Heart left ventricle (tissue), 13 donors: Measurements from ENCODE around the gene CCL13.

Source experiments
- CTCF ChIP-seq, 12 donors: fragments of 200-600 bp; sonication (generic) in 4 of 12; IDR thresholded peaks; one replicate each; pipeline versions ENCODE4 v1.5.0 to v1.8.0; 2018 to 2022; ENCODE audit warnings: antibody characterized with exemption in 12 of 12, mild to moderate bottlenecking in 5 of 12
- POLR2A ChIP-seq, 2 donors: fragments of 450-650 bp; IDR thresholded peaks; one replicate each; pipeline ENCODE4 v1.6.1; 2017; ENCODE audit warnings: antibody characterized with exemption in 2 of 2, mild to moderate bottlenecking in 2 of 2, moderate library complexity in 2 of 2
- donor health status: ischemic (EF 13 %, LVEDD 7.1; RV severe dilation, severe dysfunction).
- donor health status: DM: no; HTN: yes; CAD: no.
- donor health status: DM: no; HTN: no; CAD: no.
- donor health status: ischemic (EF 25% LVEDD 6.9; RV normal size, moderate dysfunction).
- donor health status: ischemic (EF 25% LVEDD 5.7; RV mildly dilated, moderate dysfunction).
- donor health status: ischemic (EF 35%, LVEDD 5.7; RV mildly dilated, moderate dysfunction).
- donor health status: nonischemic (EF 11% LVEDD 7.7; RV severe dilation, severe dysfunction).
- donor health status: DM: yes; HTN: yes; CAD: no.
- donor health status: PGD.
- donor health status: ischemic (EF 29% LVEDD 5.4; RV normal size, mild dysfunction).
- donor health status: nonischemic (EF 23%, LVEDD 6.1; RV moderate dilation, normal function).

DNA sequence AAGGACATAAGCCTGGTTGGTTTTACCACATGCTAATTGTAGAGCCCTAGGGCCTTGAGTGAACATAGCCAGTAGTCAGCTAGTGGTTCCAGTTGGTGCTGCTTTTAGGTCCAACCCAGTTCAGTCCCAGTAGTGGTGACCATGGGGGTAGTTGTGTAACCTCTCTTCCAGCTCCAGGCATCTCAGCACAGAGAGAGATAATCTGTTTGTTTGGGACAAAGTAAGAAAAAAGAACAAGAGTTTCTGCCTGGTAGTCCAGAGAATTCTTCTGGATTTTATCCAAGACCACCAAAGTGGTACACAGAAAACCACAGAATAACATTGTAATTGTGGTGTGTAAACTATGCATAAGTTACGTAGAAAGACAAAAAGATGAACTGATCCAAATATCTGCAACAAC lies 5.2 kb upstream of the CCL13 start:
- TF ChIP-seq CTCF (IDR thresholded peaks at IDR 0.05) (no peak), POLR2A (IDR thresholded peaks at IDR 0.05) (no peak)
